Stimulated activated CD8-positive, alpha-beta memory T cell treated with anti-CD3 and anti-CD28 coated beads, Interleukin-12 subunit alpha, Interleukin-12 subunit beta, amount 100 ng/mL, for 24 hours (primary cell): ENCODE data around the gene GBP5.
"Not testable (repeated sequence)": the region's sequence is repeated elsewhere in the genome, so short reads cannot be mapped to it uniquely, and the experiment has no call there.

Experiments
- DNase-seq: peaks from one replicate; pipeline ENCODE4 v3.0.0-alpha.2; 2020; ENCODE audit errors: extremely low read depth

The GBP5 gene, protein sequence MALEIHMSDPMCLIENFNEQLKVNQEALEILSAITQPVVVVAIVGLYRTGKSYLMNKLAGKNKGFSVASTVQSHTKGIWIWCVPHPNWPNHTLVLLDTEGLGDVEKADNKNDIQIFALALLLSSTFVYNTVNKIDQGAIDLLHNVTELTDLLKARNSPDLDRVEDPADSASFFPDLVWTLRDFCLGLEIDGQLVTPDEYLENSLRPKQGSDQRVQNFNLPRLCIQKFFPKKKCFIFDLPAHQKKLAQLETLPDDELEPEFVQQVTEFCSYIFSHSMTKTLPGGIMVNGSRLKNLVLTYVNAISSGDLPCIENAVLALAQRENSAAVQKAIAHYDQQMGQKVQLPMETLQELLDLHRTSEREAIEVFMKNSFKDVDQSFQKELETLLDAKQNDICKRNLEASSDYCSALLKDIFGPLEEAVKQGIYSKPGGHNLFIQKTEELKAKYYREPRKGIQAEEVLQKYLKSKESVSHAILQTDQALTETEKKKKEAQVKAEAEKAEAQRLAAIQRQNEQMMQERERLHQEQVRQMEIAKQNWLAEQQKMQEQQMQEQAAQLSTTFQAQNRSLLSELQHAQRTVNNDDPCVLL

DNA sequence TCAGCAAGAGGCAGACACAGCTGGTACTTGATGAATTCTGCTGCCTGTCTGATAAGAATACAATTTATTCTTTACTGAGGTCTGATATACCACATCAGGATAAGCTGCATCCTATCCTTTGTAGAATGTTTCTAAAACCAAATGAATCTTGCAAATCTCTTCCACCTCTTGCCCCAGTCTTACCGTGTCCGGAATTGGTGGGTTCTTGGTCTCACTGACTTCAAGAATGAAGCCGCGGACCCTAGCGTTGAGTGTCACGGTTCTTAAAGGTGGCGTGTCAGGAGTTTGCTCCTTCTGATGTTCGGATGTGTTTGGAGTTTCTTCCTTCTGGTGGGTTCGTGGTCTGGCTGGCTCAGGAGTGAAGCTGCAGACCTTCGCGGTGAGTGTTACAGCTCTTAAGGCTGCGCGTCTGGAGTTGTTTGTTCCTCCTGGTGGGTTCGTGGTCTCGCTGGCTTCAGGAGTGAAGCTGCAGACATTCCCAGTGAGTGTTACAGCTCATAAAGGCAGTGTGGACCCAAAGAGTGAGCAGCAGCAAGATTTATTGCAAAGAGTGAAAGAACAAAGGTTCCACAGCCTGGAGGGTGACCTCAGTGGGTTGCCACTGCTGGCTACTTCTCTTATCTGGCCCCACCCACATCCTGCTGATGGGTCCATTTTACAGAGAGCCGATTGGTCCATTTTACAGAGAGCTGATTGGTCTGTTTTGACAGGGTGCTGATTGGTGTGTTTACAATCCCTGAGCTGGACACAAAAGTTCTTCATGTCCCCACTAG lies at the start of gene GBP5:
TSS of gene GBP5 (minus strand) at position 592 of the 773 bp plus-strand sequence. CDS start 3,305 bp downstream, outside the sequence.
- DNase-seq, result not testable (repeated sequence)

DNA sequence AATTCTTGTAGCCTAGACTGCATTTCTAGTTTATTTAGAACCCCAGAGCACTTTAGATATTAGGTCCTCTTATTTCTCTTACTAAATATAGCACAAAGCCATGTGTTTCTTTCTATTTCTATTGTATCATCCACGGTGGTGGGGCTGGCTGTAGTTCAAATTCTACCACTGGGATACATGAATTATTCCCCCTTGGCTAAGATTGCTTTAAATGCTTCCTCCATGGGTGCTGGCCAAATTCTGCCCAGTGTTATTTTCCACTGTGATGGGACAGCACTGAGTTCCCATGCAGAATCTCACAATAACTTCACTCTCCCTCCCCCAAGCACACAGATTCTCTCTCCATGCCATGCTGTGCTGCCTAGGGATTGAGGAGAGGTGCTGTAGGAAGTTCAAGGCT lies 49.7 kb upstream of the GBP5 start:
- no peak for DNase-seq

DNA sequence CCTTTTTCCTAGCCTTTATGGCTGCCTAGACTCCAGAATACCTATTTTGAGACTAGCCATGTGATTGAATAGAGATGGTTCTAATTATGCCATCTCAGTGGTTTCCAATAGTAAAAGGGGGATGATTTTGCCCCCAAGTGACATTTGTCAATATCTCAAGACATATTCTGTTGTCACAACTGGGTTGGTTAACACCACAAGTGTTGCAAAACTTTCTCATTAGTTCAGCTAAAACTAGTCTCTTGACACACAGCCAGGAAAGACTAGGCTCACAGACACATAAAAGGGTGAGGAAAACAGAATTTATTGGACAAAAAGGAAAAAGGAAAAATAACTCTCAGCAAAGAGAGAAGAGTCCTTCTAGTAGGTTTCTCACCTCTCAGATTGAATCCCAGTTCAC lies 39.9 kb upstream of the GBP5 start:
- DNase-seq, result no peak

DNA sequence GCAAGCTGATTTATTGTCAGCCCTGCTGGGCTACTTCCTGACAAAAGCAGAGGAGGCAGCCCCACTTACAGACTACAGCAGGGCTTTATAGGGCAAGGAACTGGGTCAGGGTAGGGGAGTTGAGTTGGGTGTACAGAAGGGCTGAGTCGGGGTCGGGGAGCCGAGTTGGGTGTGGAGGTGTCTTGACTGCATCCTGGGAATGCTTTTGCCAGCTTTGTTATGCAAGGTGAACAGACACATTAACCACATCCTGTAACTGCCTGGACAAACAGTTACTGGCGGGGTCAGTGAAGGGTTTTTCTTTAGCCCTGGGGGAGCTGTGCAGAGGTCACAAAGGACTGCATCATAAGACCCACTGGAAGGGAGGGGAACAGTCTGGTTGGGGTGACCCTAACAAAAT lies 39.1 kb upstream of the GBP5 start:
- DNase-seq, result no peak

DNA sequence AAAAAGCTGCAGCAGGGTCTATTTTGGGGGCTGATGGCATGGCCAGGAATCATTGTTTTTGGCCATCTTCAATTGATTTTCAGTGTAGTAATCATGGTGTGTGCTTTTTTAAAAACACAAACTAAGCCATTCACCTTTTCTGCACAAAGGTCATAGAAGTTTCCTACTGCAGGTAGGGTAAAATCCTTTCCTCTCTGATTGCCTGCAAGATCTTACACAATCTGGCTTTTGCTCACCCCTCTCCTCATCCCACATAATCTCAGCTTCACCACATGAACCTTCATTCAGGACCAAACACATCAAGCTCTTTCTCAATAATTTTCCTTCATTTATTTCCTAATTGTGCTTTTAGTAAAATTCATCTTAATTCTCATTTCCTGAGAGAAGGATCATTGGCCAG lies 38.3 kb upstream of the GBP5 start:
- DNase-seq, result no peak

DNA sequence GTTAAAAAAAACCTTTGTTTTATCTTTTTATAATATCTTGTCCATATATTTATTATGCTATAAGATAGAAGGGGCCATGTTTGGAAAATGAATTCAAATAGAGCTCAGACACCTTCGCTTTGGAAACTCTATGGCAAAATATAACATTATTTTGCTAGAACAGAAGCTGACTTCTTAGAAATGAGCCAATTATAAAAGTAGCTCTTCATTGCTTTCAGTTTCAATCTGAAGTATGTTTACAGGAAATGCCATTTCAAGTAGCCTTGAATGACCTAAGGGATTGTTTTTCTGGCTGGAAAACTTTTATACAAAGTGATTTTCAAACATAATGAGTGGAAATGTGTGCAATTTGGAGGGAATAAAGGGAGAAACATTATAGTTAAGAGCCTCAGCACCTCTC lies 37.8 kb upstream of the GBP5 start:
- no peak for DNase-seq

DNA sequence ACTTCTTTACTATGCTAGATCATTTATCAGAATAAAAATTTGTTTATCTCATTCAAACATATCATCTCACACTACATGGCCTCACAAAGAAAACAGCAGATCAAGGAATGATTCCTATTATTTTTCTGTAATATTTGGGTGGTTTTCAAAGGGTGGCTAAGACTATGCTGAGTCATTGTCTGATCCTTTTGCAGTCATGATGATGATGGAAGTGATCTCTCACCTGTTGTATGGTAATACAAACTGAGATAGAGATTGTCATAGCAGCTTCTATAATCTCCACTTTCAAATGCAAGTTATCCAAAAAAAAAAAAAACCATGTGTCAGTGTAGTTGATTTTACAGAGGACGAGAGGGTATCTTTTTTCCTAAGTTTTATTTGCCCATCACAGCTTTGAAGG lies 37.2 kb upstream of the GBP5 start:
- no peak for DNase-seq

DNA sequence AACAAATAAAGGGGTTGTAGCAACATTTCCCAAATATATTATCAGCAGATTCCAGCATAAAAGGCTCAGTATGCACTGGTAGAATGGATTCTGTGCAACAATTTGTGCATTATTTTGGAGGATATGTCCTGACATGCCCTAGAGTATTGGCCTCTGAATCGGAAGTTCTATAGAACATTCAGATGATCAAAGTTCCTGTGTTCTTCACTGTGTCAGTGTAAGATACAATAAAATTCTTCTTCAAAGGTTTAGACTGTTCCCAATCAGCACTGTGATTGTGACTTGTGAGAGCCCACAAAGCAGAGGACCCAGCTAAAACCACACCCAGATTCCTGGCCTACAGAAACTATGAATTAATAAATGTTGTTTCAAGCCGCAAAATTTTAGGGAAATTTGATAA lies 33.6 kb upstream of the GBP5 start:
- no peak for DNase-seq

DNA sequence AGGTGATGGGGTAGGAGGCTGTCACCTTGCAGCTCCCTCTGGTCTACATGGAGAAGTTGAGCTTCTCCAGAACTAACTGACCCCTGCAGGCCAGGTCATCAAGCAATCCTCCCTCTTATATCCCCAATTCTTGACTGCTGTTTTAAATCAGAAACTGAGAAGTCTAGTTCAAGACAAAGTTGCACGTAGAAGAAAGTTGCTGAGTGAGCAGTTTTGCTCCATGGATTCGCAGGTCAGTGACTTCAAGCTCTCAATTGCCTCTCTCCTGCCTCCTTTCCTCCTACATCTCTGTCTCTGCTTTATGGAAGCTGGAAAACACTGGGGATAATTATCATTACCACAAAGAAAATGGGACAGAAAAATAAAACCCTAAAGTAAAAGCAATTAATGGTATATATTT lies 32.8 kb upstream of the GBP5 start:
- no peak for DNase-seq

DNA sequence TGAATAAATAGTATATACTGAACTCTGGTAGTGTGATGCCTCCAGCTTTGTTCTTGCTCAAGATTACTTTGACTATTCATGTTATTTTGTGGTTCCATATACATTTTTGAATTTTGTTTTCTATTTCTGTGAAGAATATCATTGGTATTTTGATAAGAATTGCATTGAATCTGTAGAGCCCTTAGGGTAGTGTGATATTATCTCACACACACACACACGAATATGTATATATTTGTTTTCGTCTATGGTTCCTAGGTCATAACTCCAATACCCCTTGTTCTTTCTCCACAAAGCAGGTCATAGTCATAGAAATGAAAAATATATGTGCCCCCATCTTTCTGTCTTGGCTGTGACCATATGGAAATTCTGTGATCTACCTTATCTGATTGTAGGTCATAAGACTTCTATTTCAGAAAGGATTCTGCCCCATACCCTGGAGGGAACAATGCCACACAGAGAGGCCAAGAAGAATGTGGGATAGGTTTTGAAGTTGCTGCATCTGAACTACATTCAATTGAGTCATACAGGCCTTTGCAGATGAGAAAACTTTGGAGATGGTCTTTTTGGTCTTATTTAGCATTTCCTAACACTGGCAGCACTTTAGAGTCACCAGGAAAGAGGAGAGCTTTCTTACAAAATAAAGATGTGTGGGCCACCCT lies 32.0 kb upstream of the GBP5 start:
- no peak for DNase-seq

DNA sequence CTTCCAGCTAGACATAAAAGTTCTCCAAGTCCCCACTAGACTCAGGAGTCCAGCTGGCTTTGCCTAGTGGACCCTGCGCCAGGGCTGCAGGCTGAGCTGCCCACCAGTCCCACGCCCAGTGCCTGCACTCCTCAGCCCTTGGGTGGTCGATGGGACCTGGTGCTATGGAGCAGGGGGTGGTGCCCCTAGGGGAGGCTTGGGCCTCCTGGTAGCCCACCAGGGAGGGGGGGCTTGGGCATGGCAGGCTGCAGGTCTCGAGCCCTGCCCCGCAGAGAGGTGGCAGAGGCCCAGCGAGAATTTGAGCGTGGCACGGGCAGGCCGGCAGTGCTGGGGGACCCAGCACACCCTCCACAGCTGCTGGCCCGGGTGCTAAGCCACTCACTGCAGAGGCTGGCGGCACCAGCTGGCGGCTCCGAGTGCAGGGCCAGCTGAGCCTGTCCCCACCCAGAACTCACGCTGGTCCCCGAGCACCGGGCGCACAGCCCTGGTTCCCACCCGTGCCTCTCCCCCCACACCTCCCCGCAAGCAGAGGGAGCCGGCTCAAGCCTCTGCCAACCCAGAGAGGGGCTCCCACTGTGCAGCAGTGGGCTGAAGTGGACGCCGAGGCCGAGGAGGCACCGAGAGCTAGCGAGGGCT lies 30.2 kb upstream of the GBP5 start:
- no peak for DNase-seq

DNA sequence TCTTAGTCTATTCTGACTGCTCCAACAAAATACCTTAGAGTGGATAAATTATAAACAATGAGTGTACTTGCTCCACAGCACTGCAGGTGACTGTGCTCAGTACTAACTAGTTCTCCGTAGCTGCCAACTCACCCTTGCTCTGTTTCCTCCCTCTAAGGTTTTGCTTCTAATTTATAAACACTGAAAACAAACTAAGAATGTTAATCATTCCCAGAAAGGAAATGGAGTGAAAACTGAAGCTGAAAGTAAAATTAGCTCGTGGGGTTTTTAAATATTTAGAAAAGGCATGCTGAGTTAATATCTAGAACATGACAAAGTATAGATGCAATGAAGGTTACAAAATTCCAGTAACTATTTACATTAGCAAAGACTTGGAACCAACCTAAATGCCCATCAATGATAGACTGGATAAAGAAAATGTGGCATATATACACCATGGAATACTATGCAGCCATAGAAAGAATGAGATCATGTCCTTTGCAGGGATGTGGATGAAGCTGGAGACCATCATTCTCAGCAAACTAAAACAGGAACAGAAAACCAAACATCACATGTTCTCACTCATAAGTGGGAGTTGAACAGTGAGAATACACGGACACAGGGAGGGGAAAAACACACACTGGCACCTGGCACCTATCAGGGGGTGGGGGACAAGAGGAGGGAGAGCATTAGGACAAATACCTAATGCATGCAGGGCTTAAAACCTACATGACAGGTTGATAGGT lies 27.2 kb upstream of the GBP5 start:
- not testable (repeated sequence) for DNase-seq

DNA sequence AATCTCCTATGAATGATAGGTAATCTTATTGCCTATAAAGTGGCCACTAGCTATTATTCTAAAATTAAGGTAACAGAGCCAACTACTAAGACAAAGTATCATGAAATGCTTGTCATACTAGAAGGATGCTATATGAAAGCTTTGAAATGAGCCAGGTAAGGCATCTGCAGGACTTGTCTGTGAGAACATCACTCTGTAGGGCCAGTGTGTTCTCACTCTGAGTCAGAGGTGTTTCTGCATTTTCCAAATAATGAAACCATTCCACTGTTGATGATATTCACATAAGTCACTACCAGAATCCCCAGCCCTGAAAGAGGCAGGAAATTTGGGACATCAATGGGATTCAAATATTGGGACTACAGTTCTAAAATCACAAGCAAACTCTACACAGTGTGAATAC lies 25.8 kb upstream of the GBP5 start:
- DNase-seq, result no peak

DNA sequence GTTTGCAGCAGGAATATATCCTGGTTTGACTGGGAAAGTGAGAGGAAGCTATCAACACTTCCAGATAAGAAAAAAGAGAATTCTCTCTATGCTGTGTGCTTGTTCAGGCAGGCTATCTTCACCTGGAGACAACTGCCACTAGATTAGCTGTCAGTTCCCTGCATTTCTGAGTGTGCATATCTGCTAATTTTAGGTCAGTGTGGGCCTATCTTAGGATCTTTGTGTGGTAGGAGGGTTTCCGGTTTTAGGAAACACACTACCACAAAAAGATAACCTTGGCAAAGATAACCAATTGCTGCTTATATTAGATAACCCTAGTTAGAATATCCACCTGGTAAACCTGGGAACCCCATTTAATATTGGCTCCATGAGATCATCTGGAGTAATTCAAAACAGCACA lies 22.5 kb upstream of the GBP5 start:
- DNase-seq, result no peak

DNA sequence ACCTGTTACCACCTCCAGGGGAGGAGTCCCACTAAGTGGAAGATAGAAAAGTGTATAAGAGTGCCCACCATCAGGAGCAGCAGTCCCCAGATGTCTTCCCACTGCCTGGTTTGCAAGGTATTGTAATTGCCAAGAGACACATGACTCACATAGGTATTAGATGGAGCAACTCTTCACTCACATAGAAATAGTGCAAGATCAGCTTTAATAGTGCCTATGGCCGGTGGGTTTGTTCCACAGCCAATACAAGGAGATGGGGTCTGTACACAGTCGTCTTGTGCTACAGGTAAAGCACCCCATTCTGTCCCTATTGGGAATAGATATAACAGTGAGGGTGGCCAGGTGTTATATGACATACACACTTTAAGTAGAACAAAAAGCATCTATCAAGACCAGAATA lies 18.6 kb upstream of the GBP5 start:
- no peak for DNase-seq

DNA sequence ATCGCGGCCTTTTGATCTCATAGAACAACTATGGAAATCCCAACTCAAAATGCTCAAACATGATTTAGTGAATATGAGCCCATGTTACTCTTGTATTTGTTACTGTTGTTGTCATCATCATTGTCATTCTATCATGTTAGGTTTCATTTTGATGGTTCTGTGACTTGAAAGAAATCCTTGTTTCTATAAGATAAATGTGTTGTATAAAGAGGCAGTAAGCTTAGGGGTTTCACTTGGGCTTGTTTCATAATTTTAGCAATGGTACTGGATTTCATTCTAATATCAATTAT lies 15.3 kb upstream of the GBP5 start:
- no peak for DNase-seq

DNA sequence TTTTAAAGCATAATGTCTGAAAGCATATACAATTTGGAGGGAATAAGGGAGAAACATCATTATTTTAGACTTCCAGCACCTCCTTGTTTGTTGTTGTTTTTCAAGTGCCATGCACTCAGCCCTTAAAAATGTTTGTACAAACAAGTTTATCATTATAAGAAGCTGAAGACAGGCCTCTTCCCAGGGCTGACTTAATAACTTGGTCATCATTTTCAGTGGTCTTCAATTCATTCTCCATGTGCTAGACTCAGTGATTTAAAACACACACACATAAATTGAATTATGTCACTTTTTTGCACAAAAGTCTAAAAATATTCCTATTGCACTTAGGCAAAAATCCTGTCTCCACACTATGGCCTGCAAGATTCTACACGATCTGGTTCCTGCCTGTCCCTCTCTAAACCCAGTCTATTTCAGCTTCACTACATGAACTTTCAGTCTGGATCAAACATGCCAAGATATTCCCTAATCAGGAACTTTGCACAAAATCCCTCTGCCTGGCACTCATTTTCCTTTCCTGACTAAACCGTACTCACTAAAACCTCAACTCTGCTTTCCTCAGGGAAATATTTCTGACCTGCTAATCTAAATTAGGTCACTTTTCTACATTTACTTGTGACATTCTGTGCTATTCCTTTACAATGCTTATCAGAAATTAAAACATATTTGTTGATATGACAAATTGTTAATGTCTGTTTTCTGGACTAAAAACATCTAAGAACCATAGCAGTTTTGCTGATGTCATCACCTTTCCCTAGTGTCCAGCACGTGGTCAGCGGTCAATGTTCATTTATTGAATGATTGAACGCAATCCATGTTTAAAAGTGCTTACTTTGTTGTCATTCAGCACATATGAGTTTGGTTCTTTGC lies 14.8 kb upstream of the GBP5 start:
- no peak for DNase-seq

DNA sequence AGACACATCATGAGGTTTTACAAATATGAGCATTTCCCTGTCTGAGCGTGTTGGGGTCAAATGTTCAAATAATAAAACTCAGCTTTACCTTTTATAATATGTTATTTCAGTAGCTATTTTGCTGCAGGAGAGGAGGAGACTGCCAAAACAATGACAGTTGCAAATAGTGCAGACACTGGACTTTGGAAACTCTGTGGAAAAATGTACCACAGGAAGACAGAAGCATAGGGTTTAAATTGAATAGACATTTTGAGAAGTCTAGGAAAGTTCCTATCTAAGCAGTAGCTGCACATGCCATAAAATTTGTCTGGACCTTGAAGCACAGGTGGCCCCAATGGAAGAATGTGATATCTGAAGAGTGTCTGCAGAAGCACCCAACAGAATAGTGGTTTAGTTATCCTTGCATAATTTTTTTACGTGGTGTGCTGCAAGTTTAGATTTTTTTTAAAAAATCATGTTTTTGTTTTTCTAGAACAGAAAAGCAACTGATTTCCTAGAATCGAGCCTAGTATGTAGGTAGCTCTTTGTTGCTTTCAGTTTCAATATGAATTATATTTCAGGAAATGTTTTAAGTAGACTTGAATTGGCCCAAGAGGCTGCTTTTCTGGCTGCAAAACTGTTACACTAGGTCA lies 14.0 kb upstream of the GBP5 start:
- no peak for DNase-seq

DNA sequence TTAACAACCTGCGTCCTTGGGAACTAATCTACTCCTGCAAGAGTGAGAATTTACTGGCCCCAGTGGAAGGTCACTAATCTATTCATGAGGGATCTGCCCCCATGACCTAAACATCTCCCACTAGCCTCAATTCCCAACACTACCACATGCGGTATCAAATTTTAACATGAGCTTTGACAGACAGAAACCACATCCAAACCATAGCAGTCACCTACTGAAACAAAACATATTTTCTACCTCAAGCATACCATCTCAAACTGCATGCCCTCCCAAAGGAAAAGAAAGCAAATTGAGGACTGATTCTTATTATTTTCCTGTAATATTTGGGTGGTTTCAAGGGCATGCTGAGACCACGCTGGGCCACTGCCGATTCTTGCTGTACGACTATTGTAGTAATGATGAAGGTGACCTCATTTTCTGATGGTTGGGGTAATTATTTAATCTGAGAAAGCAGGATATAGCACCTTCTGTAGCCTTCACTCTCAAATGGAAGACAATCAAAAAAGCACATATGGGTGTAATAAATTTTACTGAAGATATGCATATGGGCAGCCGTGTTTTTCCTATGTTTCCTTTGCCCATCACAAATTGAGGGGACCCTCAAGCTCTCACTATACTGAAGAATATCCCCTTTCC lies 13.2 kb upstream of the GBP5 start:
- no peak for DNase-seq
